IPS DF 6.9 (cell line): ENCODE data around the gene IFT122.

Experiments used
- DNase-seq: peaks from one replicate; pipeline ENCODE4 v3.0.0-alpha.2; 2013; ENCODE audit warnings: low read depth, low spot score
- H3K27ac ChIP-seq: one replicate; pipeline ENCODE4 v1.5.1; 2013; ENCODE audit warnings: low read length, control low read depth
- H3K27me3 ChIP-seq: 2 replicates; pipeline ENCODE4 v1.6.1; 2013; ENCODE audit warnings: mild to moderate bottlenecking, low read length; ENCODE audit not compliant: control insufficient read depth, insufficient read depth
- H3K36me3 ChIP-seq: 2 replicates; pipeline ENCODE4 v1.6.1; 2013; ENCODE audit warnings: low read length; ENCODE audit not compliant: control insufficient read depth, insufficient read depth
- H3K4me1 ChIP-seq: 2 replicates; pipeline ENCODE4 v1.6.1; 2013; ENCODE audit warnings: low read length; ENCODE audit not compliant: control insufficient read depth, insufficient read depth
- H3K4me3 ChIP-seq: 2 replicates; pipeline ENCODE4 v1.5.1; 2013; ENCODE audit warnings: mild to moderate bottlenecking, low read length
- H3K9me3 ChIP-seq: 2 replicates; pipeline ENCODE4 v1.6.1; 2013; ENCODE audit warnings: low read length, inconsistent platforms; ENCODE audit not compliant: control insufficient read depth, insufficient read depth
- WGBS: extraction: QIAGEN DNeasy Blood & Tissue Kit; methylation state at CpG from one replicate; pipeline ENCODE4 v1.1.7; 2013; ENCODE audit warnings: mixed read lengths, missing lambda C conversion rate; ENCODE audit not compliant: insufficient read length, insufficient coverage; 5-methylcytosine and 5-hydroxymethylcytosine counted together

The IFT122 gene

DNA sequence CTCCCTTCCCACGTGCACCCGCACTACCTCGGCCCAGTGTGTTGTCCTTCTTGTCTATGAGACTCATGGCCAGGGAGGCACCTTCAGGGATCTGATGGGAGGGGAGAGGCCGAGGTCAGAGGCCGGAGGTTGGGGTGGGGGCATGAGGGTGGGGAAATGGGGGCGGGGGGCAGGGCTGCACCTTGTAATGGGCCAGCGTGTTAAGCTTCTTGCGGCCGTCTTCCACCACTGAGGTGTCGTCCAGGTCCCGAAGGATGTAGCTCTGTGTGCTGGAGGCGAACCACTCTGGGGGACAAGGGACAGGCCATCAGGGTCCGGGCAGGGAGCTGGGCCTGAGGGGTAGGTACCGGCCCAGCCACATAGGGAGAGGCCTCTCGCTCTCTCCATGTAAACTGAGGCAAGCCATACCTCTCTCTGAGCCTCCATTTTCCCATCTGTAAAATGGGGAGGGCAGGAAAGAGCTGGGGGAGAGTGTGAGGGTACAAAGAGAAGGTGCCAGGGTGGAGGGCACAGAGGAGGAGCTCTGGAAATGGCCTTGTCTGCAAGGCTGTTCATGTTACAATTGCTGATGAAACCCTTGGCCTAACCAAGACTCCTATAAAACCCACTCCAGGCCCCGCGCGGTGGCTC is 121.7 kb downstream of the IFT122 start:
- no peak for DNase-seq
- Histone ChIP-seq H3K4me3 (no peak overlapping the region), H3K36me3 (peaks cover 4% of the 10 kb centered on the region; the same call in 1 of the 2 replicates), H3K27ac (no peak overlapping the region), H3K9me3 (no peaks in the 10 kb centered on the region), H3K4me1 (no peaks in the 10 kb centered on the region; the same call in 1 of the 2 replicates), H3K27me3 (no peaks in the 10 kb centered on the region)
- WGBS: no CpG with 5 or more reads among the region's 18 CpGs

DNA sequence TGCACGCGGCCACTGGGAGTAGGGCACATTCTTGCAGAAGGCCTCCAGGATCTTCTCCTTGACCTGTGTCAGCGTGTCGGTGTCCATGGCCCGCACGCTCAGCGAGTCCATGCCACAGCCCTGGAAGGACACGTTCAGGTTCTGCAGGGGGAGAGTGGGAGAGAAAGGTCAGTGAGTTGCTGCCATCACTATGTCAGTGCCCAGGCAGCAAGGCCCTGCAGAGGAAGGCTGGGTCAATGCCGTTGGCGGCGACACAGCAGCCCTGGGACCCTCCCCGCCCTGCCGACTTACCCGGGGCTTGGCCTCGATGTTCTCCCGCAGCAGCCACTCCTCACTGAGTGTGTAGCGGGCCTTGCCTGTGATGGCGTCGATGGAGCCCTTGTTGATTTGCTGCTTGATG is 122.8 kb downstream of the IFT122 start:
- H3K27ac ChIP-seq: no peak overlapping the region
- peaks cover 4% of the 10 kb centered on the region; the same call in 1 of the 2 replicates for H3K36me3 ChIP-seq
- WGBS: no CpG with 5 or more reads among the region's 19 CpGs

DNA sequence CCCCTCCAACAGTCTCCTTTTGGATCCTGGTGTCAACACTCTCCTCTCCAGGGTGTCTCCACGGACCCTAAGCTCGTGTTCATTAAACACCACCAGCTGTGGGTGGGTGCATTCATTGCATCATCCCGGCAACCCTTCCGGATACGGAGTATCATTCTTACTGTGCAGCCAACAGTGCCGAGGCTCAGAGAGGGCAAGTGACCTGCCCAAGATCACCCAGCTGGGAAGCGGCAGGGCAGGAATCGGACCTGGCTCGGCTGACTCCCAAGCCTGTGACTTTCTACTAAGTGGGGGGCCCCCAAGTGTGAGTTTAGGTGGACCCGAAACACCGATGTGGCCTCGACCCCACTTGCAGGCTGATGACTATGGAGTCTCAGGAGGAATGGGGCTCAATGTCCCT is 123.3 kb downstream of the IFT122 start:
- Histone ChIP-seq H3K27me3 (no peaks in the 10 kb centered on the region), H3K36me3 (peaks cover 2% of the 10 kb centered on the region; the same call in 1 of the 2 replicates)
- WGBS: no CpG with 5 or more reads among the region's 12 CpGs

More for the DNA sequence above, 122.8 kb downstream of the IFT122 start:
- no peaks in the 10 kb centered on the region; the same call in 1 of the 2 replicates for H3K4me1 ChIP-seq
- no peak for DNase-seq
- H3K9me3 ChIP-seq: no peaks in the 10 kb centered on the region
- H3K27me3 ChIP-seq: no peaks in the 10 kb centered on the region
- H3K4me3 ChIP-seq: no peak overlapping the region

DNA sequence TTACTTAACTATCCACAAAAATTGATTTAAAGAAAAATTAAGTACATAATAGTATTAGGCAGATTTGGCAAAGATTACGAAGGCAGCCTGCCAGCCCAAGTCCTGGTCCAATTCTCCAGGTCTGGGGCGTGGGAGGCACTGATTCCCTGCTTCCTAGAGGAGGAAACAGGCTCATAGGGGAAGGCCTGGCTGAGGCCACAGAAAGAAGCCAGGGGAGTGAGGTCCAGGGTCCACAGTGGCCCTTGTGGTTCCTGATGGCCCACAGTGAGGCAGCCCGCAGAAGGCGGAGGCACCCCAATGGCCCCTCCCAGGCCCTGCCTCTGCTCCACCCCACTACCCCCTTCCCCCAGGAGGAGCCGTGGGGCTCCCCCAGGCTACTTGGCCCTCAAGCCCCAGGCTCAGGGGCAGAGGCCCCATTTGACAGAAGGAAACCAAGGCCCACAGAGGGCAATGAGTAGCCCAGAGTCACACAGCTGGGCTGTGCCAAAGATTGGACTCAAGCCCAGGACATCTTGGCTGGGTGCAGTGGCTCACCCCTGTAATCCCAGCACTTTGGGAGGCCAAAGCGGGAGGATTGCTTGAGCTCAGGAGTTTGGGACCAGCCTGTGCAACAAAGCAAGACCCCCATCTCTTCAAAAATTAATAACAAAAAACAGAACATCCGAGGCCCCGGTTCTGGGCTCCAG is 124.0 kb downstream of the IFT122 start:
- Histone ChIP-seq H3K9me3 (no peaks in the 10 kb centered on the region), H3K4me3 (no peak overlapping the region), H3K4me1 (no peaks in the 10 kb centered on the region; the same call in 1 of the 2 replicates), H3K27ac (no peak overlapping the region), H3K36me3 (peaks cover 2% of the 10 kb centered on the region; the same call in 1 of the 2 replicates), H3K27me3 (no peaks in the 10 kb centered on the region)
- no peak for DNase-seq
- no CpG with 5 or more reads among the region's 8 CpGs for WGBS

More for the DNA sequence above, 123.3 kb downstream of the IFT122 start:
- no peak for DNase-seq
- Histone ChIP-seq H3K4me3 (no peak overlapping the region), H3K27ac (no peak overlapping the region), H3K9me3 (no peaks in the 10 kb centered on the region), H3K4me1 (no peaks in the 10 kb centered on the region; the same call in 1 of the 2 replicates)

DNA sequence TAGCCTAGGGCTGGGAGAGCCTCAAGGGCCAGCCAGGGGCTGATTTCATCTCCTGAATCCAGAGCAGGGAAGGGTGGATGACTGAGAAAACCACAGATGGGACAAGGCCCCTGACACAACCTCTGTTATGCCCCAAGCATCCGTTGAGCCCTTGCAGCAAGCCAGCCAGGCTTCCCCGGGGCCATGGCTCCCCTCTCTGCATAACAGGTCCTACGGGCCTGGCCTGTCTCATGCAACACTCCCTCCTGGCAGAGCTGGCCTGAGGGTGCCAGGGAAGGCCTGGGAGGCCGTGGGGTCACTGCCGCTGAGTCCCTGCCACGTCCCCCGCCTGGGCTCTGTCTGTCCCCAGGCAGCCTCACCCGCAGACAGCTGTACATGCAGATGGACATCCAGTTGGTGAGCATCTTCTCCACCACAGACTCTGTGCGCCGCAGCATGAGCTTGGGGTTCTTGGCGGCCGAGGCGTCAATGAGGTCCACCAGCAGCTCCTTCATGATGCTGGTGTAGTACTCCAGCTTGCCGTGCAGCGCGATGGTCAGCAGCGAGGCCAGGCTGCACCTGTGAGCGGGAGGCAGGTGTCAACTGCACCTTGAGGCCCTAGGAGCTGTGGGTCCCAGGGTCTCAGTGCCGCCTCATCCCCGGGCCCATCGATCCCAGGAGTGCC is 125.1 kb downstream of the IFT122 start:
- peaks cover 5% of the 10 kb centered on the region; the same call in 1 of the 2 replicates for H3K36me3 ChIP-seq
- no peaks in the 10 kb centered on the region for H3K9me3 ChIP-seq
- H3K27ac ChIP-seq: no peak overlapping the region
- DNase-seq: no peak
- H3K4me3 ChIP-seq: no peak overlapping the region
- no peaks in the 10 kb centered on the region for H3K27me3 ChIP-seq
- no peaks in the 10 kb centered on the region; the same call in 1 of the 2 replicates for H3K4me1 ChIP-seq
- WGBS: no CpG with 5 or more reads among the region's 21 CpGs

DNA sequence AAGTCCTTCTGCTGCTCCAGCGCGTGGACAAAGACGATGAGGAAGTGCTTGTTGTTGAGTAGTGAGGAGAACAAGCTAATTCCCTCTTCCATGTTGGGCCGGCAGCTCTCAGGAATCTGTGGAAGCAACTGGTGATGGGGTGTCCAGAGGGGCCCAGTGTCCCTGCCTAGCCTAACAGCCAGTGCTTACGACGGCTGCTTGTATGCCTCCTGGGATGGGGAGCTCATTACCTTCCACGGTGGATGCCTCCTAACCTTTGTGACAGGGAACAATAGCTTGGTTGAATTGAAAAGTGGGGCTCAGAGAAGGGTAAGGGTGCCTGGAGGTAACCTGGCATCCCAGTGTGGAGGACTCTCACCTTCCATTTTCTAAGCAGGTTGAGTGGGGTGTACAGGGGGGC is 125.9 kb downstream of the IFT122 start:
- H3K9me3 ChIP-seq: no peaks in the 10 kb centered on the region
- no peak overlapping the region for H3K27ac ChIP-seq
- WGBS: no CpG with 5 or more reads among the region's 7 CpGs
- no peak overlapping the region for H3K4me3 ChIP-seq
- H3K4me1 ChIP-seq: no peaks in the 10 kb centered on the region; the same call in 1 of the 2 replicates
- DNase-seq: no peak
- H3K36me3 ChIP-seq: peaks cover 5% of the 10 kb centered on the region; the same call in 1 of the 2 replicates
- no peaks in the 10 kb centered on the region for H3K27me3 ChIP-seq

DNA sequence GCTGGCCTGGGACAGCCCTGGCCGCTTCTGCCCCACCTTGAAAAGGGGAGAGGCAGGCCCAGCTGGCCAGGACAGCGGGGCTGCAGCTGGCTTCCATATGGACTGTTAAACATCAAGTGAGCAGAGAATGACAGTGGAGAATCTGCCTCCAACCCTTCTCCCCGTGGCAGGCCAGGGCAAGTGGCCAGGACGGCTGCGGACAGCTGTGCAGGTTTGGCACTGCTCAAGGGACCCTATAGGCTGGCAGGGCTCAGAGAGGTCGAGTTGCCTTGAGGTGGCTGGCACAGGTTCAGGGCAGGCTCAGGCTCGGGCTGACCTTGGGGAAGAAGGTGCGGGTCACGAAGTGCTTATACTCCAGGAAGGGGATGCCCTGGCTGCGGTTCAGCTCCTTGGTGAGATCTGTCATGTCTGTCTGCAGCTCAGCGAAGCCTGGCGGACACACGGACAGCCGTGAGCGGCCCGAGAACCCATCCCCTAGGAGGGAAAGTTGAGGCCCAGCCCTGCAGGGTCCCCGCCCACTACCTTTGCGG is 127.2 kb downstream of the IFT122 start:
- H3K36me3 ChIP-seq: peaks cover 5% of the 10 kb centered on the region; the same call in 1 of the 2 replicates
- no CpG with 5 or more reads among the region's 18 CpGs for WGBS

DNA sequence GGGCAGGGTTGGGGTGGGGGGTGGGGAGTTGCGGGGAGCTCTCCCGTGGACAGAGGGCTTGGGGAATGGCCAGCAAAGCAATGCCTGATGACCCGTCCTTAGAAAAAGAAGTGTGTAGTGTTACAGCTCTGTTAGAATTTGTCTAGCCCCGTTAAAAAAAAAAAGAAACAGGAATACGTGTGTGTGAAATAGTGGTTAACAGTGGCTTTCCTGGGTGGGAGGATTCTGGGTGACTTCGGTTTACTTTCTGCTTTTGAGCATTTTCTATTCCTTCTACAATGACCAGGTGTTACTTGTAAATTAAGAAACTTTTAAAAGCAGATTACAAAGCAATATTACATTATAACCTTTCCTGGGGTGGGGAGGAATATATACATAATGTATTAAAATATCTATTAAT is 127.9 kb downstream of the IFT122 start:
- DNase-seq: no peak
- no peak overlapping the region for H3K27ac ChIP-seq
- H3K4me1 ChIP-seq: no peaks in the 10 kb centered on the region; the same call in 1 of the 2 replicates
- H3K9me3 ChIP-seq: no peaks in the 10 kb centered on the region
- no peaks in the 10 kb centered on the region for H3K27me3 ChIP-seq
- H3K36me3 ChIP-seq: peaks cover 7% of the 10 kb centered on the region; the same call in 1 of the 2 replicates
- H3K4me3 ChIP-seq: no peak overlapping the region
- no CpG with 5 or more reads among the region's 6 CpGs for WGBS

More for the DNA sequence above, 127.2 kb downstream of the IFT122 start:
- Histone ChIP-seq H3K4me3 (no peak overlapping the region), H3K4me1 (no peaks in the 10 kb centered on the region; the same call in 1 of the 2 replicates), H3K27ac (no peak overlapping the region), H3K27me3 (no peaks in the 10 kb centered on the region), H3K9me3 (no peaks in the 10 kb centered on the region)
- DNase-seq: no peak

DNA sequence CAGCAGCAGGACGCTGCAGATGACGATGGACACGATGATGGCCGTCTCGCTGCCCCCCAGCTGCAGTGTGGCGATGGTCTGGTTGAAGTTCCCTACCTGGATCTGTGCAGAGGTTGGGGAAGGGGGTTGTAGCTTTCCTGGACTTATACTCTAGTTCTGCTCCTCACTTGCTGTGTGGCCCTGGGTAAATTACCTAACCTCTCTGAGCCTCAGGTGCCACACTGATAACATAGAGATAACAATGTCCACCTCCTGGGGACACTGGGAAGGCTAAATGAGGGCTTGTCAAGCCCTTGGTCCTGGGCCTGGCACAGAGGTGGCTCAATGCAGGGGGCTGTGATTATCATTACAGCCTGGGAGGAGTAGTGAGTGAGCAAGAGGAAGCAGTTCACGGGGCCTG is 129.8 kb downstream of the IFT122 start:
- H3K27ac ChIP-seq: no peak overlapping the region
- no CpG with 5 or more reads among the region's 7 CpGs for WGBS
- no peak for DNase-seq

More for the DNA sequence above, 129.8 kb downstream of the IFT122 start:
- peaks cover 7% of the 10 kb centered on the region; the same call in 1 of the 2 replicates for H3K36me3 ChIP-seq
- no peaks in the 10 kb centered on the region for H3K27me3 ChIP-seq
- no peak overlapping the region for H3K4me3 ChIP-seq
- no peaks in the 10 kb centered on the region for H3K9me3 ChIP-seq
- H3K4me1 ChIP-seq: no peaks in the 10 kb centered on the region; the same call in 1 of the 2 replicates
